GM12875 (cell line): ENCODE measurements around the gene C19orf33.

ENCODE experiments used
- H3K4me3 ChIP-seq: one replicate; pipeline ENCODE4 v1.5.1; 2011; ENCODE audit warnings: low read depth, low read length, control low read depth
- CTCF ChIP-seq: IDR thresholded peaks from 2 replicates; pipeline ENCODE4 v1.5.1; 2011; ENCODE audit warnings: low read depth, mild to moderate bottlenecking, control low read depth, inconsistent platforms, low read length, moderate library complexity, borderline replicate concordance; ENCODE audit not compliant: insufficient read depth

Gene C19orf33

GRCh38 chr19:38280030-38280921 is 23.8 kb upstream of the C19orf33 start:
- no peak for TF ChIP-seq CTCF
- no peak overlapping the region for H3K4me3 ChIP-seq

GRCh38 chr19:38281811-38282566 is 22.1 kb upstream of the C19orf33 start:
- no peak overlapping the region for H3K4me3 ChIP-seq
- TF ChIP-seq CTCF: no peak

- no peak for TF ChIP-seq CTCF
- H3K4me3 ChIP-seq: no peak overlapping the region
These were observed 20.8 kb upstream of the C19orf33 start for GRCh38 chr19:38283271-38283670.

GRCh38 chr19:38284422-38284821 is 19.6 kb upstream of the C19orf33 start:
- TF ChIP-seq CTCF: no peak
- no peak overlapping the region for H3K4me3 ChIP-seq

- no peak for TF ChIP-seq CTCF
- no peak overlapping the region for H3K4me3 ChIP-seq
These were observed 18.5 kb upstream of the C19orf33 start for GRCh38 chr19:38285567-38285966.

GRCh38 chr19:38287604-38288003 is 16.4 kb upstream of the C19orf33 start:
- TF ChIP-seq CTCF: no peak
- H3K4me3 ChIP-seq: no peak overlapping the region
